ENCODE data around the gene CCNK.

DNA sequence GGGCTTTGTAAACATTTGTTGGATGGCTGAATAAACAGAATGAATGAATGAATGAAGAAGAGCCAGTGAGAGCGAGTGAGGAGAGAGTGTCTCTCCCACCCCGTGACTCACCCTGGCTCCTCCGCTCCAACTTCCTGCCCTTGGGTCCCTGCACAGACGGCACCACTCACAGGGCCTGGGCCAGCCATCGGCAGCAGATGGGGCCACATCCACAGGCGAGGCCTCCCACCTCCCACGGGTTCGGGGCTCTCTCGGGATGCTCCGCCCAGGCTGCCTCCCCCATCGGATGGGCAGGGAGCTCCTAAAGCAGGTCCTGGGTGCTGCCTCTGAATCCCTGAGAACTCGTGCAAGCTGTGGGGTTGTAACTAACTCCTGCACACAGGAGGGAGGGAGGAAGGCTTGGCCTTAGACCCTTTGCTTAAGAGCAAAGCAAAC lies 41.3 kb downstream of the CCNK start:
- TF ChIP-seq, protein P1, sequence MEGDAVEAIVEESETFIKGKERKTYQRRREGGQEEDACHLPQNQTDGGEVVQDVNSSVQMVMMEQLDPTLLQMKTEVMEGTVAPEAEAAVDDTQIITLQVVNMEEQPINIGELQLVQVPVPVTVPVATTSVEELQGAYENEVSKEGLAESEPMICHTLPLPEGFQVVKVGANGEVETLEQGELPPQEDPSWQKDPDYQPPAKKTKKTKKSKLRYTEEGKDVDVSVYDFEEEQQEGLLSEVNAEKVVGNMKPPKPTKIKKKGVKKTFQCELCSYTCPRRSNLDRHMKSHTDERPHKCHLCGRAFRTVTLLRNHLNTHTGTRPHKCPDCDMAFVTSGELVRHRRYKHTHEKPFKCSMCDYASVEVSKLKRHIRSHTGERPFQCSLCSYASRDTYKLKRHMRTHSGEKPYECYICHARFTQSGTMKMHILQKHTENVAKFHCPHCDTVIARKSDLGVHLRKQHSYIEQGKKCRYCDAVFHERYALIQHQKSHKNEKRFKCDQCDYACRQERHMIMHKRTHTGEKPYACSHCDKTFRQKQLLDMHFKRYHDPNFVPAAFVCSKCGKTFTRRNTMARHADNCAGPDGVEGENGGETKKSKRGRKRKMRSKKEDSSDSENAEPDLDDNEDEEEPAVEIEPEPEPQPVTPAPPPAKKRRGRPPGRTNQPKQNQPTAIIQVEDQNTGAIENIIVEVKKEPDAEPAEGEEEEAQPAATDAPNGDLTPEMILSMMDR (IDR thresholded peaks at IDR 0.05; ENCODE audit: borderline replicate concordance, extremely low read depth, low read length, poor library complexity, severe bottlenecking), result no peak
- TF ChIP-seq EZH2 (IDR thresholded peaks at IDR 0.05; ENCODE audit: borderline replicate concordance, low read depth, low read length, severe bottlenecking), result no peak
